GM10847 (cell line): Measurements from ENCODE around the gene TIGD4.

Source experiments
- POLR2A ChIP-seq: IDR thresholded peaks from 2 replicates; pipeline ENCODE4 v1.6.1; 2011; ENCODE audit not compliant: insufficient read length; ENCODE audit errors: extremely low read depth

Gene TIGD4

DNA sequence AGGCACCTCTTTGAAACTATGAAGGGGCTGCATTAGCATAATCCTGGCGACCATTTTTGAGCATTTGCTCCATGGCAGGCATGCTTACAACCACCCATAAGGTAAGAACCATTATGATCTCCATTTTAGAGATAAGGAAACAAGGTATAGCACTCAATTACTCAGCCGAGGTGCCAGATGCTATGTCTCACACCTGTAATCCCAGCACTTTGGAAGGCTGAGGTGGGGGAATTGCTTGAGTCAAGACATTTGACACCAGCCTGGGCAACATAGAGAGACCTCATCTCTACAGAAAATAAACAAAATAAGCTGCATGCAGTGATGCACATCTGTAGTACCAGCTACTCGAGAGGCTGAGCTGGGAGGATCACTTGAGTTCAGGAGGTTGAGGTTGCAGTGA is 43.6 kb downstream of the TIGD4 start:
- no peak for TF ChIP-seq POLR2A

- TF ChIP-seq POLR2A, result no peak
Measured at GRCh38 chr4:152735396-152735859, 44.1 kb downstream of the TIGD4 start.

DNA sequence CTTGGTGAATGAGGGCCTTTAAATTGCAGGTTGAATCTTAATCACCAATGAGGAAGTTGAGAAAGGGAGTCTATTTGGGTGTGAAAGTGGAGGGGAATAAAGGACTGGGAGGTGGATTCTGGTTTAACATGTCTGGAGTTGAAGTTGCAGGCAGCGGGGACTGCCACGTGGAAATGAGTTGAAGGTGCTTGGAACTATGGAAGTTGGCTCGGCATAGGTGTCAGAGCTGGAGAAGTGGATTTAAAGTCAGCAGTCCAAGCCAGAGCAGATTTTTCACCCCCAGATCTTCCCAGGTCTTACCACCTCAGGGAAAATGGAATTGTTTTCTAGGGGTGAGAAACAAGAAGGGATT is 44.9 kb downstream of the TIGD4 start:
- TF ChIP-seq POLR2A, result no peak

- TF ChIP-seq POLR2A, result no peak
Measured at GRCh38 chr4:152734015-152734698, 45.4 kb downstream of the TIGD4 start.

DNA sequence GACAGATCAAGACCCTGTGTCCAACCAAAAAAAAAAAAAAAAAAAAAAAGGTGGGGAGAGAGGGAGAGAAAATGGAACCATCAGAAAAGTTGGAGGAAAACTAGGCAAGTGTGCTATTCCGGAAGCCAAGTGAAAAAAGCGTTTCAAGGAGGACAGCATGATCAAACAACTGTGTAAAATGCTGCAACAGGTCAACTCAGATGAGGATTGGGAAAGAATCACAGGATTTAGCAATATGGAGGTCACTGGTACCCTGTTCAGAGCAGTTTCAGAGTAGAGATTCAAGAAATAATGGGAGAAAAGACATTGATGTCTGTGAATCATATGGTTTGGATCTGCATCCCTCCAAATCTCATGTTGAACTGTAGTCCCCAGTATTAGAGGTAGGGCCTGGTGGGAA is 47.5 kb downstream of the TIGD4 start:
- TF ChIP-seq POLR2A, result no peak

DNA sequence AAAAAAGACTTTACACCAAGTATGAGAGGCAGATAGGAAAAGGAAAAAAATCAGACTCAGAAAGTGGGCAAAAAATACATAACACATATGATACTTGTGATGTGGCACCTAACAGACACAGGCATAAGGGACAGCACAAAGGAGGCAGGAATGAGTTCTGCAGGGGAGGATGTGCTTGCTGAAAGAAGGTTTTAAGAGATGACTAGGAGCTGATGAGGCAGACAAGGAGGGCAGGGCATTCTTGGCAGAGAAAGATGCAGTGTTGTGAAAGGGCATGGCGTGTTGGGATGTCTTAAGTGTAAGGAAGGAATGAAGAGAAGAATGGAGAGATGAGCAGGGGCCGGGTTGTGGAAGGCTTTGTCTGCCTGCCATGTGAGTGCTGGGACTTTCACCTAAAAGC is 50.1 kb downstream of the TIGD4 start:
- TF ChIP-seq POLR2A, result no peak

DNA sequence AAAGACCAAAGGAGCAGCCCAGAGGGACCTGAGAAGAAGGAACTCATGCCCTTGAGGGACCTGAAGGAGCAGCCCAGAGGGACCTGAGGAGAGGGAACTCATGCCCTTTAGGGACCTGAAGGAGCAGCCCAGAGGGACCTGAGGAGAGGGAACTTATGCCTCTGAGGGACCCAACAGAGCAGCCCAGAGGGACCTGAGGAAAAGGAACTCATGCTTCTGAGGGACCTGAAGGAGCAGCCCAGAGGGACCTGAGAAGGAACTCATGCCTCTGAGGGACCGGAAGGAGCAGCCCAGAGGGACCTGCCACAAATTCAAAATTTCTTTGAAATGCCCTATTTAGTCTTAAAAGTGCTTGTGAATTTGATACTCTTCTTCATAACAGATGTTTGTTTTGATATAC is 51.2 kb downstream of the TIGD4 start:
- no peak for TF ChIP-seq POLR2A

DNA sequence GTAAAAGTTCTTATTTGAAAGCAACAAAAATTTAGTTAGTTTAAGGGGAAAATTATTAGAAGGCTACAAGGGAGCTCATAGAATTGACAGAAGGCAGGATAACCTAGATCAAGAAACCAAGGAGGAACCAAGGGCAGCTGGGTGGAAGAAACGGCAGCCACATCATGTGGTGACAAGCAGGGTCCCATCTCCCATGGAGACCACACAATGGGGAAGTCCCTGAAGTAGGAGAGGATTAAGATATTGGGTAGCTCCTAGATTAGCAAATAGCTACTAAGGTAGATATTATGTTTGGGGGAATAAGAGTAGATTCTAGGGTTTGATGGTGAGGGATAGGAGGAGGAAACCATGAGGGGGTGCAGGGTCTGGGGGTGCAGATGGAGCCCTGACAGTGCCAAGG is 51.7 kb downstream of the TIGD4 start:
- no peak for TF ChIP-seq POLR2A

DNA sequence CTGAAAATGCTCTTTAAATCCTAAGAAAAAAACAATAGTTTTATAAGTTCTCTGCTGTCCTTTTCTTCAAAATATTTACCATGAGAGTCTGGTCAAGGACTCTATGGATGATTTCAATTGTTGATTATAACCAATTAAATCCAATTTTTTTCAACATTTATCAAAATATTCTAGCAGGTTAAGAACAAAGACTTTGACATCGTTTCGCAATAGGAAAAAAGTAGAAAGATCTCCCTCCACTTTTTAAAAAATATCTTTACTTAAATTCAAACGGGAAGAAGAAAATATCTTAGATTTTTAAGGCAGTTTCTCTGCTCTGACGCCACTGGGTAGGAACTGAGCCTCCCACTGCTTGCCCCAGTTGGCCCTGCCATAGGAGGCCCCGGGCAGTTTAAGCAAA is 55.0 kb downstream of the TIGD4 start:
- TF ChIP-seq POLR2A, result no peak

DNA sequence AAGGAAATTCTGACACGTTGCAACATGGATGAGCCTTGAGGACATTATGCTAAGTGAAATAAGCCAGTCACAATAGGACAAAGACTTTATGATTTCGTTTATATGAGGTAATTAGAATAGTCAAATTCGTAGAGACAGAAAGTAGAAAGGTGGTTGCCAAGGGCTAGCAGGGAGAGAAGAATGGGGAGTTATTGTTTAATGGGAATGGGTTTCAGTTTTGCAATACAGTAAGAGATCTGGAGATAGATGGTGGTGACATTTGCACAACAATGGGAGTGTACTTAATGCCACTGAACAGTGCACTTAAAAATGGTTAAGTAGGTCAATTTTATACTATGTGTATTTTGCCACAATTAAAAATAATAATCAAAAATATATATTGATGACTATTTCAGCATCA is 56.3 kb downstream of the TIGD4 start:
- TF ChIP-seq POLR2A, result no peak

GRCh38 chr4:152719801-152720556 is 59.6 kb downstream of the TIGD4 start:
- no peak for TF ChIP-seq POLR2A
